ENCODE data around the gene STX5.
"Not testable (repeated sequence)": the region's sequence is repeated elsewhere in the genome, so short reads cannot be mapped to it uniquely, and the experiment has no call there.

The STX5 gene

GRCh38 chr11:62832336-62833234 lies 734 bp upstream of the STX5 start, which contains the start of gene TEX54:
TEX54 (minus strand) TSS chr11:62832841.
- TF ChIP-seq CTCF (IDR thresholded peaks at IDR 0.05; ENCODE audit: extremely low read depth, missing control alignments): no peak
- no peak for DNase-seq (ENCODE audit: low spot score)

GRCh38 chr11:62830904-62831519 lies 839 bp downstream of the STX5 start:
- peak; percentile 33 for DNase-seq (ENCODE audit: low spot score)
- no peak for TF ChIP-seq CTCF (IDR thresholded peaks at IDR 0.05; ENCODE audit: extremely low read depth, missing control alignments)

DNA sequence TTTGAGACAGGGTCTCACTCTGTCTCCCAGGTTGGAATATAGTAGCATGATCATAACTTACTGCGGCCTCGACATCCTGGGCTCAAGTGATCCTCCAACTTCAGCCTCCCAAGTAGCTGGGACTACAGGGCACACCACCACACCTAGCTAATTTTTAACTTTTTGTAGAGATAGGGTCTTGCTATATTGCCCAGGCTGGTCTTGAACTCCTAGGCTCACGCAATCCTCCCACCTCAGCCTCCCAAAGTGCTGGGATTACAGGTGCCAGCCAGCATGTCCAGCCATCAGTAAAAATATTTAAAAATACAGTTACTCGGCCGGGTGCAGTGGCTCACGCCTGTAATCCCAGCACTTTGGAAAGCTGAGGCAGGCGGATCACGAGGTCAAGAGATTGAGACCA lies 3.7 kb downstream of the STX5 start:
- not testable (repeated sequence) for DNase-seq (ENCODE audit: low spot score)

- DNase-seq (ENCODE audit: low spot score): no peak
- TF ChIP-seq CTCF (IDR thresholded peaks at IDR 0.05; ENCODE audit: extremely low read depth, missing control alignments): no peak
Observed at GRCh38 chr11:62823677-62824076, 8.2 kb downstream of the STX5 start.

- TF ChIP-seq CTCF (IDR thresholded peaks at IDR 0.05; ENCODE audit: extremely low read depth, missing control alignments): no peak
- DNase-seq (ENCODE audit: low spot score): no peak
Observed at GRCh38 chr11:62817129-62817528, 14.7 kb downstream of the STX5 start.

- no peak for TF ChIP-seq CTCF (IDR thresholded peaks at IDR 0.05; ENCODE audit: extremely low read depth, missing control alignments)
- no peak for DNase-seq (ENCODE audit: low spot score)
Observed at GRCh38 chr11:62816557-62816956, 15.3 kb downstream of the STX5 start.

DNA sequence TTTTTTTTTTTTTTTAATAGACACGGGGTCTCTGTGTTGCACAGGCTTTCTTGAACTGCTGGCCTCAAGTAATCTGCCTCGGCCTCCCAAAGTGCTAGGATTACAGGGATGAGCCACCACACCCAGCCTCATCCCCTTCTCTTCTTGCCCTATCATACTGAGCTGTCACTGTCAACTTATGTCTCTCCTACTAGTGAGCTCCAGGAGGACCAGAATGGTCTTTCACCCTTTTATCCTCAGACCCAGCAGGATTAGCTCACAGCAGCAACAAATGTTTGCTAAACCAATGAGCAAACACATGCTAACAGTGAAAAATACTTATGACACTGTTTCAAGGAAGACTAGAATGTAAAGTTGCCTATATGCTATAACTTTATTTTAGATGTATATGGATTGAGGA lies 20.2 kb downstream of the STX5 start:
- no peak for DNase-seq (ENCODE audit: low spot score)
- no peak for TF ChIP-seq CTCF (IDR thresholded peaks at IDR 0.05; ENCODE audit: extremely low read depth, missing control alignments)

Measured in GM20000 (cell line).